GM13976 (cell line): ENCODE data around the gene FAM78A.

Experiments
- DNase-seq: peaks from one replicate; pipeline ENCODE4 v3.0.0; 2012; ENCODE audit warnings: low spot score
- in situ Hi-C: fragments of 300-500 bp; cut with MboI; formaldehyde crosslinking; loops from one replicate; pipeline ENCODE4 v1.12.0; 2022; ENCODE audit warnings: low sequenced_read_pairs, mixed read lengths, inconsistent platforms; ENCODE audit not compliant: unreplicated experiment
- TF ChIP-seq, protein P1 (sequence below): IDR thresholded peaks from 2 replicates; pipeline ENCODE4 v1.5.1; 2012; ENCODE audit warnings: borderline replicate concordance, mild to moderate bottlenecking; ENCODE audit not compliant: insufficient read depth; ENCODE audit errors: extremely low read depth, missing control alignments, control extremely low read depth

FAM78A gene

DNA sequence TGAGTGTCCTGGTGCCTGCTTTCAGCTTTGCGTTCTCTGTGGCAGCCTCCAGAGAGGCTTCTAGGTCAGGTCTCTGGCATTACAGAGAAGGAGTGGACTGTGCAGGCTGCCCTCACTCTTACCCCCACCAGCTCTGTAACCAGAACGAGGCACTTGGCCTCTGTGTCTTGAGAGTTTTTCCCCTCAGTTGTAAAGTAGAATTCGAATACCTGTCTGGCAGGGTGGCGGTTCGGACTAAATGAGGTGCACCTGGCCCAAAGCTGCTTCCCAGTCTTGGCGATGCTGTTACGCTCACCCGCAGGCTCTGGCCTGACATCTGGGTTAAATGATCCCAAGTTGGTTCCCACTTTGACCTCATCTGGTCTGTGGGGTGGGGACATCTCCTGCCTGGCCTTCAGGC, 40.1 kb downstream of the FAM78A start:
- in situ Hi-C loops: no loop called here
- TF ChIP-seq, protein P1, sequence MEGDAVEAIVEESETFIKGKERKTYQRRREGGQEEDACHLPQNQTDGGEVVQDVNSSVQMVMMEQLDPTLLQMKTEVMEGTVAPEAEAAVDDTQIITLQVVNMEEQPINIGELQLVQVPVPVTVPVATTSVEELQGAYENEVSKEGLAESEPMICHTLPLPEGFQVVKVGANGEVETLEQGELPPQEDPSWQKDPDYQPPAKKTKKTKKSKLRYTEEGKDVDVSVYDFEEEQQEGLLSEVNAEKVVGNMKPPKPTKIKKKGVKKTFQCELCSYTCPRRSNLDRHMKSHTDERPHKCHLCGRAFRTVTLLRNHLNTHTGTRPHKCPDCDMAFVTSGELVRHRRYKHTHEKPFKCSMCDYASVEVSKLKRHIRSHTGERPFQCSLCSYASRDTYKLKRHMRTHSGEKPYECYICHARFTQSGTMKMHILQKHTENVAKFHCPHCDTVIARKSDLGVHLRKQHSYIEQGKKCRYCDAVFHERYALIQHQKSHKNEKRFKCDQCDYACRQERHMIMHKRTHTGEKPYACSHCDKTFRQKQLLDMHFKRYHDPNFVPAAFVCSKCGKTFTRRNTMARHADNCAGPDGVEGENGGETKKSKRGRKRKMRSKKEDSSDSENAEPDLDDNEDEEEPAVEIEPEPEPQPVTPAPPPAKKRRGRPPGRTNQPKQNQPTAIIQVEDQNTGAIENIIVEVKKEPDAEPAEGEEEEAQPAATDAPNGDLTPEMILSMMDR: no peak
- no peak for DNase-seq

DNA sequence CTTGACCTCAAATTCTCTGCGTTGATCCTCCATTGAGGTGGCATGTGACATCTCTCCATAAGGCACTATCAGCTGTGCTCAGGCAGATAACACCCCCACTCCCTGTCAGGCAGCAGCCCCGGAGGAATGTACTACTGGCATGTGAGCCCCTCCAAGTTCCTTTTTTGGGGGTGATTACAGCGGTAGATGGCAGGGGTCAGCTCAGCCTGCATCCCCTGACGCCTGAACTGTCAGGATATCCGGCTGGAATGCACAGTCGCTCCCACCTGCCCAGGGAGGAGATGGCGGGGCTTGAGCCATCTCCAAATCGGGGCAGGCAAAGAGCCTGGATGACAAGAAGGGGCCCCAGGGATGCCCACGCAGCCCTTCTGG, 40.8 kb downstream of the FAM78A start:
- DNase-seq: no peak
- TF ChIP-seq, protein P1: no peak
- in situ Hi-C loops: no loop called here

DNA sequence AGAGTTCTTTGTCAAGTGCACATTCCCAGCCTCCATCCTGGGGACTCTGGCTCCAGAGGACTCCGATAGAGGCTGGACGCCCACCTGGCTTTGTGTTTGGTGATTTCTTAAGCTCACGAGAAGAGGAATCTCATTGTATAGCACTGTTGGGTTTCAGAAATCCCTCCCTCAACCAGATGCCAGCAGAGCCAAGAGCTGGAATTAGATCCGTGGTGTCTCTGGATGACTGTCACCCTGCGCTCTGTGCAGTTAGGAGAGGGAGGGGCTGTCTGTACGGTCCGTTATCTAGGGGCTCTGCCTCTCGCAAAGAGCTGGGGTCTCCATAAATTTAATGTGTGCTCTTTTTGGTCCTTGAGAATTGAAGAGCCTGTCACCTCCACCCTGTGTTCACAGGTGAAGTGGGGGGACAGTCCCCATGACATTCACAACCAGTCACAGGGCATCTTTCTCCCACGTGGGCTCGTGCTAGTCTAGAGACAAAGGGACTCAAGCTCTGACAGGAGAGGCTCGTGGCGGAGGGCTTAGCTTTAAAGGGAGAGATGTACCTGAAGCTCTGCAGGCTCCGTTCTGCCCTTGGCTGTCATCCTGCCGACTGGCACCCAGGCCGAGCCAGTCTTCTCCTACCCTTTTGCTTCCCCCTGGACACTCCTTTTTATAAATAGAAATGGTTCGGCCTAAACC, 41.4 kb downstream of the FAM78A start:
- in situ Hi-C loops: no loop called here
- no peak for DNase-seq
- TF ChIP-seq, protein P1: no peak

DNA sequence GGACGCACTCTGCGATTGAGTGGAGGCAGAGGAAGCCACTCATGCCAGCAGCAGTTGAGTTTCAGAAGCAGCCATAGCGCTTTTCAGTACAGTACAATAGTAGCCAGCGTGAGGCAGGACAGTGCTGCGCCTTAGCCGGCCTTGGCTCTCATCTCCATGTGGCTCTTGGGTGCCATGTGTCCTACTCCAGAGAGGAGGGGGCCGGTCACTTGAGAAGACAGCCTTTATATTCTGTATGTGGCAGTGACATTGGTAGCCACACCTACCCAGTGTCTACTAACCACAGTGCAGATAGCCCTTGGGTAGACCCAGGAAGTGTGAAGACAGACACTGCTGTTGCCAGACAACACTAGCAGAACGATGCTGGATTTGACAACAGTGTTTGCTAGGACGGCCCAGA, 42.3 kb downstream of the FAM78A start:
- TF ChIP-seq, protein P1: no peak
- in situ Hi-C loops: no loop called here
- no peak for DNase-seq

DNA sequence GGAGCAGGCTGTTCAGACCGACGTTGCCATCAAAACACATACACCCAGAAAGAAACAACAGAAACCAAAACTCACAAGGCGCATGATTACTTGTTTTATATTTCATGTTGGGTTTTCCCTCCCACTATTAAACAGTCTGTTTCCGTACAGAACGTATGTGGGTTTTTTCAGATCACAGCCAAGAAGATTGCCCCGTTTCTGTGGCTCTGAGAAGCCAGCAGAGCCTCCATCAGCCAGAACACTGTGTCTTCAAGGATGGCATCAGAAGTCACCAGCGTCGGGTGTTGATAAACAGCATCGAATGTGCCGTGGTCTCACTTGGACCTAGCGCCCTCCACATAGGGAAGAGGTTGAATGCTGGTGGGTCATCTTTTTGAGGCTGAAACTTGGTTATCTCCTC, 42.8 kb downstream of the FAM78A start:
- TF ChIP-seq, protein P1: no peak
- in situ Hi-C loops: no loop called here

DNA sequence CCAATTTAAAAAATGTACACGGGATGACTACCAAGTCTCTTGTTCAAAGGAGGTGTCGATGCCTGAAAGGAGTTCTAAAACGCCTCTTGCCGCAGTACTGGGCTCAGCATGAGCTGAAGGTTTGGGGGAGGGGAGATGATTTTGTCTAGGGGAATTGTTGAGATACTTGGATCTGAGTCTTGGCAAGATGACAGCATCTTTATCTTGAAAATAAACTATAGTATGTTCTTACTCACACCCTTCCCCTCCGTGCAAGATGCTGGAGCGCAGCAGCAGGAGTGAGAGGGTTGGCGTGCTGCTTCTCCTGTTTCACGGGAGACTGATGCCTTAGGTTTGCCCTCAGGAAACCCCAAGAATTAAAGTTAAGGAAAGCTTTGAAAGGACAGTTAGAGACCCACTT, 47.3 kb downstream of the FAM78A start:
- TF ChIP-seq, protein P1: no peak
- in situ Hi-C loops: no loop called here
- DNase-seq: no peak

More for the DNA sequence above, 42.8 kb downstream of the FAM78A start:
- DNase-seq: no peak
